NCI-H524 (cell line): Measurements from ENCODE around the gene VPREB3.

Experiments
- DNase-seq, 2 experiments: peaks; one replicate each; lab custom pipeline; 2025; lab: John Stamatoyannopoulos, UW

VPREB3 gene

DNA sequence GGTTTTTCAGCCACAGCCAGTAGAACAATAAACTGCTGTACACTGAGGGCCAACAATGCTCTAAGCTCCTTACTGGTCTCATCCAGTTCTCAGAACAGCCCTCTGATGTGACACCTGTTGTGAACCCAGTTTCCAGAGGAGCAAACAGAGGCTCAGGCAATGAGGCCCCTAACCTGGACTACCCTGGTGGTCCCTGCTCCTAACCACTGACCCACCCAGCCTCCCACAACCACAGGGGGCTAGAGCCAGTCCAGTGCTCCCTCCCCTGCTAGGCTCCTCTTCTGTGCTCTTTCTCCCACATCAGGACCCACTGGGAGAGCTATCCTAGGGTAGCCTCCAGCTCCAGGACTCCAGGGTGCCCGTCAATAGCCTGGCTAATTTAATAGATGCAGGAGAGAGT is 28.5 kb upstream of the VPREB3 start:
- DNase-seq, result no peak

- DNase-seq, result no peak
Measured at GRCh38 chr22:23782252-23782651, 28.0 kb upstream of the VPREB3 start.

GRCh38 chr22:23781511-23782183 is 27.4 kb upstream of the VPREB3 start:
- no peak for DNase-seq

DNA sequence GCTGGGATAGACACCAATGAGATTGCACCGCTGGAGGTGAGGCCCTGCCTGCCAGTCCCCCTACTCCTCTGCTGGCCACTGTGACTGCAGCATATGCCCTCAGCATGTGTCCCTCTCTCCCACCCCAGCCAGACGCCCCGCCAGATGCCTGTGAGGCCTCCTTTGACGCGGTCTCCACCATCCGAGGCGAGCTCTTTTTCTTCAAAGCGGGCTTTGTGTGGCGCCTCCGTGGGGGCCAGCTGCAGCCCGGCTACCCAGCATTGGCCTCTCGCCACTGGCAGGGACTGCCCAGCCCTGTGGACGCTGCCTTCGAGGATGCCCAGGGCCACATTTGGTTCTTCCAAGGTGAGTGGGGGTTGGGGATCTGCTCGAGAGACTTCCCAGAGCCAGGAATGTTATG is 26.8 kb upstream of the VPREB3 start:
- no peak for DNase-seq

GRCh38 chr22:23780146-23780748 is 26.0 kb upstream of the VPREB3 start:
- no peak for DNase-seq

GRCh38 chr22:23779731-23780130 is 25.5 kb upstream of the VPREB3 start:
- no peak for DNase-seq

DNA sequence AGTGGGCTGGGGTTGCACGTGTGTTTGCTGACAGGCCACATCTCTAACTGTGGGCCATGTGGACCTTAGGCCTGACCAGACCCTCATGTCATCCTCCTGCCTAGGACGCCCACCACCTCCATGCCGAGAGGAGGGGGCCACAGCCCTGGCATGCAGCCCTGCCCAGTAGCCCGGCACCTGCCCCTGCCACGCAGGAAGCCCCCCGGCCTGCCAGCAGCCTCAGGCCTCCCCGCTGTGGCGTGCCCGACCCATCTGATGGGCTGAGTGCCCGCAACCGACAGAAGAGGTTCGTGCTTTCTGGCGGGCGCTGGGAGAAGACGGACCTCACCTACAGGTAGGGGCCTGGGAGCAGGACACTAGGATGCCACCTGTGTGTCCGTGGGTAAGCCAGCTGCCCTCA is 24.9 kb upstream of the VPREB3 start:
- no peak for DNase-seq

DNA sequence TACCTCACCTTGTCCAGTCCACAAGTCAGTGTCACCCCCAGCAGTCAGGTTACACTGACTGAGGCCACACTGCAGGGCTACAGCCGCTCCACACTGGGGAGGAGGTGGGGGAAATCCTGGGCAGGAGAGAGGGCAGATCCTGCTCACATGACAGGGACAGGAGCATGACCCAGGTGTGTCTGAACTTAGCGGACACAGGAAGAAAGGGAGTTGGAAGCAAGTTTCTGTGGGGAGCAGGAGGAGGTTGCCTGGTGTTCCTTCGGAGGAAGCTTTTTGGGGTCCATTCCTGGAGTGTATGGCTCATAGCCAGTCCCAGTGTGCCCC is 24.3 kb upstream of the VPREB3 start:
- no peak for DNase-seq

GRCh38 chr22:23777776-23778576 is 23.8 kb upstream of the VPREB3 start:
- DNase-seq, result no peak

DNA sequence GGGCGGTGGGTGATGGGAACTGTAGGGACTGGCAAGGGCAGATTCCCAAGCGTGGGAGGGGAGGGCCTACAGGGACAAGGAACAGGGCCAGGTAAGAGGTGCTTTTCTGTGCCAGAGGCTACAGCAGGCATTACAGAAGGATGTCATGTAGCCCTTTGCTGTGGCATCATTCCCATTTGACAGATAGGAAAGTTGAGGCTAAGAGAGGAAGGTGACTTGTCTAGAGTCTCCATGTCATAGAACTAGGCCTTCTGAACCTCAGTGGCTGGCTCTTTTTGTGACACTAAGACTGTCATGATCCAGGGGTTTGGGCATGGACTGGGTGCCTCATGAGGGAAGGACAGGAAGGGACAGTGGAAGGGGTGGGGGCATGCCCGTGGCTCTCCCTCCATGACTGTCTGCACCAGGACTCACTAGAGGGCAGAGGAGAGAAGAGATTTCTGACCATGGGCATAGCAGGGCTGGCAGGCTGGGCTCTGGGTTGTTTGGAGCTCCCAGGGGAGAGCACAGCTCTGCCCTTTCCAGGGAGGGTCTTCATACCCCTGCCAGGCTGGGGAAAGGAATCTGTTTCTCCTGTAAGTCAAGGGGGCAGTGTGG is 21.7 kb upstream of the VPREB3 start:
- DNase-seq, result peak in 1 of 2 experiments; percentile 46

DNA sequence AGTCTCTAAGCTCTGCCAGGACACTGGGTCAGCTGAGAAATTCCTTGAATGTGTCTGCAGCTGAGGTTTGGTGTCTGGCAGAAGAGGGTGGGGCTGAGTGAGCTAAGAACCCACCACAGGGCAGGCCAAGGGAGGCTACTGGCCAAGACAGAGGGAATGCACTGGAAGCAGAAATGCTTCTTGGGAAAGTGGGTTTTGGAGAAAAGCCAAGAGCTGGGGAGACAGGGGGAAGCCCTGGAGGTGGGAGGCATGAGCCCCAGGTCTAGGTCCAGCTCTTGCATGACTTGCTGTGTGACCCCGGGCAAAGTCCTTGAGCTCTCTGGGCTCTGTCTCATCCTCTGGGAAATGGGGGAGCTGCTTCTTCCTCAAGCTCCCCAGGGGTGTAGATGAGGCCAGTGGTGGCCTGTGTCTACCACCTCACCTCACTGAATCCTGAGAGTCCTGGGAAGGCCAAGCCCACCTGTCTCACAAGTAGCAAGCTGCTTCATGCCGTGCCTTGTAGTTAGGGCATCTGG is 20.8 kb upstream of the VPREB3 start:
- no peak for DNase-seq

DNA sequence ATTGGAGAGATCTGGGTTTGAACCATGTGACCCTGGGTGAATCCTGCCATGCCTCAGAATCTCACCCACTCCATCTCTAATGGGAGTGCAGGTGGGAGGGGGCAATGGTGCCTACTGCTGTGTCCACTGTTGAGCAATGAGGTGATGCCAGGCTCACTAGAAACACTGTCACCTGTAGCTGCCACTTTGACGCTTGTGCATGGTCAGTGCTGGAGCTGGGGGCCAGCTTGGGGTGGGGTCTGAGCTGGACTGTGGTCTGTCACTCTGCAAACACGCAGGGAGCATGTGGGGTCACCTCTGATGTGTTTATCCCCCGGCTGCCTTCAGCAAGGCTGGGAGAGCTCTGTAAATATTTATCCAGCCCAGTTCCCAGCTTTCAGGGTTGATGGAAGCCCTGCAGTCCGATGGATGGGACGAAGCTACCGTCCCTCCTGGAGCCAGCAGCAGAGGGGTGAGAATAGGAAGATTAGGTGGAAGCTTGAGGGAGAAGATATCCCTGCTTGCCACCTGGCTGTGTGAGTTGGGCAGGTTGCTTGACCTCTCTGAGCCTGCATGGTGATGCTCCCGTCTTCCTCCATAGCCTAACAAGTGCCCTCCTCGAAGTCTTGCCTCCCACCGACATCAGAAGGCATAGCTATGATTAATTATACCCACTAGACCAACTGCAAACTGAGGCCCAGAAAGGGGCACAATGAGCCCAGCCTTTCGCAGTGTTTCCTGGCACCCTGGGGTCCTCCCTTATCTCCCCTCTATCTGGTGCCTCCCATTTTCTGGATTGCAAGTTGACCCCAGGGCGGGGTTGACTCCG is 20.1 kb upstream of the VPREB3 start:
- DNase-seq, result no peak

- DNase-seq, result no peak
Measured at GRCh38 chr22:23773483-23774113, 19.4 kb upstream of the VPREB3 start.

- DNase-seq, result peak in 1 of 2 experiments; percentile 51
Measured at GRCh38 chr22:23772649-23773473, 18.6 kb upstream of the VPREB3 start, which contains the start of gene MMP11. Gene MMP11, plus strand, starts transcription at chr22:23772849. Its CDS starts 22 bp downstream, at chr22:23772871.

DNA sequence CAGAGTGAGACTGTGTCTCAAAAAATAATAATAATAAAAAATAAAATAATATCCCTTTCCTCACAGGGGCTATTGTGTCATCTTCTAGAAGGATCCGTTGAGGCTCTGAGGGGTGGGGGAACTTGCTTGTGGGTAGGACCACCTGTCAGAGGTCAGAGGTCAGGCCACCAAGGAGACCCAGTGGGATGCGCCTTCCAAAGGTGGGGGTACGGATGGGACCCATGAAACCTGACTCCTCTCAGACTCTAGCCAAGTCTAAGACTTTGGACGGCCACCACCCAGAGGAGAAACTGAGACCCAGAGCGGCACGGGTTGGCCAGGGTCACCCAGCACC is 18.1 kb upstream of the VPREB3 start:
- no peak for DNase-seq

- DNase-seq, result no peak
Measured at GRCh38 chr22:23769321-23769965, 15.2 kb upstream of the VPREB3 start.

DNA sequence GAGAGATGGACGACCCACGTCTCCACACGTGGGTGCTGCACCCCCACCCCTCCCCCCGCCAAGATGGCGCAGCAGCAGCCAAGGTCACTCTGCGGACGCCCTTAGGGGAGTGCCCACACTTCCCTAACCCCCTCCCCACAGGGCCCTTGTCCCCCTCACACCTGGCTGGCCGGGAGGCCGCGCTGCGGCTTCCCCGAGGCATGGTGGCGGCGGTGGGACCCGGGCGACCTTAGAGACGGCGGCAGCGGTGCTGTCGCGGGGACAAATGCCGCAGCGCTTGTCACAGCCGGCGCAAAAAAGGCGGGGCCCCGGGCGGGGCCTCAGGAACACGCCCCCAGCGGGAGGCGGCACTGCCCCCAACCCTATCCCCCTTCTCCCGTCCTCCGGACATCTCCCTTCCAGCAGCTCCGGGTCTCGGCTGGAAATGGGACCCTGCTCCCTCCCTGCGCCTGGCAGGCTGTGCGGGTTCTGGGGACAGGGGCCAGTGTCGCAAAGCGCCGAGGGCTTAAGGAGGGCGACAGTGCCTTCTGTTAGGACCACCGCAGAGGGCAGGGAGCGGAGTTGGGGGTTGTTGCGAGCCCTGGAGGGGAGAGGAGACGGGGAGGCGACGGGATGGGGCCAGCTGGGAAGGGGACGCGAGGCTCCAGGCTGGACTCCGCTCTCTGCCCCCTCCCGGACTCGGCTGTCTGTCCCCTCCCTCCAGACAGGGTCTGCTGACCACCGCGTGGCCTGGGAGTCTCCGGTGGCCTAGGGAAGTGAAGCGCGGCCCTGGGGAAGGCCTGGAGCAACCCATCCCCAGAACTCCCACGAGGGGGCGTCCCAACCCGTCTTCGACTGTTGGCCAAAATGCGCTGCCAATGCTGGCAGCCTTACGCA is 13.7 kb upstream of the VPREB3 start, which contains the start of gene CHCHD10:
Gene CHCHD10, minus strand, starts transcription at position 300 of the 876 bp plus-strand sequence. Its CDS starts 98 bp downstream, at position 202.
- peak; percentile 80 to 86 for DNase-seq

GRCh38 chr22:23767303-23767672 is 13.1 kb upstream of the VPREB3 start:
- DNase-seq, result no peak
